Fibroblast of lung (primary cell): Measurements from ENCODE around the gene DYNC2I2.

Source experiments
- EZH2 ChIP-seq: IDR thresholded peaks from 2 replicates; pipeline ENCODE4 v1.5.1; 2012; ENCODE audit warnings: low read length, control low read depth, mild to moderate bottlenecking; ENCODE audit errors: missing control alignments
- TF ChIP-seq, protein P1 (sequence below), 2 donors: IDR thresholded peaks in 1 of 2; conservative IDR thresholded peaks in 1 of 2; 1 replicate in 1 of 2; 2 replicates in 1 of 2; pipeline ENCODE4 v1.5.1; 2011 to 2012; ENCODE audit warnings: low read length in 2 of 2, control low read depth in 1 of 2, inconsistent platforms in 1 of 2, low read depth in 1 of 2, mild to moderate bottlenecking in 1 of 2

DNA sequence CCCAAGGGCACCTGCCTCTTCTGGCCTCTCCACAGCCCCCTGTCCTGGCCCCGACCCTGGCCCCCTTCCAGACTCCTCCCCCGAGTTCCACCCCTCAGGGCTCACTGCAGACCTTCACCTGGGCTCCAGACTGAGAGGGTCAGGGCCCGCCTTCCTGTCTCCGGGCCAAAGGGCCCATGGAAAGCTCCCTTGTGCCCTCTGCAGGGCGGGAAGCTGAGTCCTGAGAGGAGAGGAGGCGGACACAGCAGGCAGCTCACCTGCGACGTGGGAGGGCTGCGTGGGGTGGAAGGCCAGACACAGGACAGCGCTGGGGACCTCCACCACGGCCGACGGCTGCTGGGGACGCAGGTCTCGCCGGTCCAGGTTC is 20.6 kb downstream of the DYNC2I2 start:
- TF ChIP-seq, protein P1, sequence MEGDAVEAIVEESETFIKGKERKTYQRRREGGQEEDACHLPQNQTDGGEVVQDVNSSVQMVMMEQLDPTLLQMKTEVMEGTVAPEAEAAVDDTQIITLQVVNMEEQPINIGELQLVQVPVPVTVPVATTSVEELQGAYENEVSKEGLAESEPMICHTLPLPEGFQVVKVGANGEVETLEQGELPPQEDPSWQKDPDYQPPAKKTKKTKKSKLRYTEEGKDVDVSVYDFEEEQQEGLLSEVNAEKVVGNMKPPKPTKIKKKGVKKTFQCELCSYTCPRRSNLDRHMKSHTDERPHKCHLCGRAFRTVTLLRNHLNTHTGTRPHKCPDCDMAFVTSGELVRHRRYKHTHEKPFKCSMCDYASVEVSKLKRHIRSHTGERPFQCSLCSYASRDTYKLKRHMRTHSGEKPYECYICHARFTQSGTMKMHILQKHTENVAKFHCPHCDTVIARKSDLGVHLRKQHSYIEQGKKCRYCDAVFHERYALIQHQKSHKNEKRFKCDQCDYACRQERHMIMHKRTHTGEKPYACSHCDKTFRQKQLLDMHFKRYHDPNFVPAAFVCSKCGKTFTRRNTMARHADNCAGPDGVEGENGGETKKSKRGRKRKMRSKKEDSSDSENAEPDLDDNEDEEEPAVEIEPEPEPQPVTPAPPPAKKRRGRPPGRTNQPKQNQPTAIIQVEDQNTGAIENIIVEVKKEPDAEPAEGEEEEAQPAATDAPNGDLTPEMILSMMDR (conservative IDR thresholded peaks at IDR 0.05 in 1 of 2, IDR thresholded peaks at IDR 0.05 in 1 of 2; ENCODE audit: low read depth in 1 of 2, low read length in 2 of 2): no peak
- no peak for TF ChIP-seq EZH2
